IMR-90 (cell line): ENCODE results near the gene CELSR1. TPM values are rescaled to one million over a fixed set of nuclear protein-coding genes. Genes with fewer than 3 reads are reported as not detected.

Source experiments
- ATAC-seq: fragments of 200-7000 bp; cut with Tn5 transposase; 2 replicates; pipeline ENCODE4 v1.9.1; 2020; ENCODE audit warnings: low read depth, mild to moderate bottlenecking, moderate library complexity
- BruUV-seq: library from RNA; stranded (reverse); fragments of 400-500 nt; replicated peaks from 2 replicates; lab custom pipeline; 2021; lab: Mats Ljungman, UMichigan
- CTCF ChIA-PET: fragments of 300-600 bp; formaldehyde crosslinking; extraction: SDS; loops from one replicate; lab custom pipeline; 2021; ENCODE audit warnings: antibody characterized with exemption; lab: Yijun Ruan, JAX
- POLR2A ChIA-PET: fragments of 300-600 bp; sonication (Branson Sonifier 250); formaldehyde crosslinking; loops from one replicate; lab custom pipeline; 2022; ENCODE audit warnings: antibody characterized with exemption; ENCODE audit not compliant: unreplicated experiment; lab: Charles Lee
- DNase-seq: peaks from one replicate; pipeline ENCODE4 v3.0.0; 2013
- H2AFZ ChIP-seq: replicated peaks from 2 replicates; pipeline ENCODE3; 2013; ENCODE audit warnings: low read length, mild to moderate bottlenecking; ENCODE audit not compliant: poor library complexity
- H2AK5ac ChIP-seq: 2 replicates; pipeline ENCODE4 v1.6.1; 2013; ENCODE audit warnings: low read depth, low read length, inconsistent platforms
- H2AK9ac ChIP-seq: replicated peaks from 2 replicates; pipeline ENCODE3; 2013; ENCODE audit warnings: mild to moderate bottlenecking, low read depth, low read length, moderate library complexity; ENCODE audit not compliant: poor library complexity
- H2BK120ac ChIP-seq: 2 replicates; pipeline ENCODE4 v1.6.1; 2013; ENCODE audit warnings: low read depth, low read length, inconsistent platforms
- H2BK15ac ChIP-seq: 3 replicates; pipeline ENCODE4 v1.6.1; 2013; ENCODE audit warnings: low read depth, low read length, inconsistent platforms
- H2BK20ac ChIP-seq: 2 replicates; pipeline ENCODE4 v1.6.1; 2013; ENCODE audit warnings: low read depth, mild to moderate bottlenecking, inconsistent platforms, low read length, moderate library complexity
- H2BK5ac ChIP-seq: 2 replicates; pipeline ENCODE4 v1.6.1; 2013; ENCODE audit warnings: mild to moderate bottlenecking, low read depth, low read length, inconsistent platforms; ENCODE audit not compliant: poor library complexity, severe bottlenecking
- H3K14ac ChIP-seq: replicated peaks from 2 replicates; pipeline ENCODE4 v1.6.1; 2013; ENCODE audit warnings: low read depth, low read length, inconsistent platforms
- H3K18ac ChIP-seq: 2 replicates; pipeline ENCODE4 v1.6.1; 2013; ENCODE audit warnings: low read depth, low read length, control low read depth
- H3K23ac ChIP-seq: 2 replicates; pipeline ENCODE4 v1.6.1; 2013; ENCODE audit warnings: low read depth, low read length, inconsistent platforms
- H3K27ac ChIP-seq: 2 replicates; pipeline ENCODE4 v1.5.1; 2013; ENCODE audit warnings: mild to moderate bottlenecking, control low read depth, low read length; ENCODE audit not compliant: insufficient read depth
- H3K27me3 ChIP-seq: 2 replicates; pipeline ENCODE4 v1.6.1; 2013; ENCODE audit warnings: low read length; ENCODE audit not compliant: control insufficient read depth, insufficient read depth
- H3K36me3 ChIP-seq: 2 replicates; pipeline ENCODE4 v1.6.1; 2013; ENCODE audit warnings: low read length, mixed read lengths; ENCODE audit not compliant: control insufficient read depth, insufficient read depth
- H3K4ac ChIP-seq: 2 replicates; pipeline ENCODE4 v1.6.1; 2013; ENCODE audit warnings: low read depth, low read length, inconsistent platforms
- H3K4me1 ChIP-seq: 2 replicates; pipeline ENCODE4 v1.6.1; 2013; ENCODE audit warnings: low read length, mixed read lengths; ENCODE audit not compliant: control insufficient read depth, insufficient read depth
- H3K4me2 ChIP-seq: 2 replicates; pipeline ENCODE4 v1.6.1; 2013; ENCODE audit warnings: low read depth, mild to moderate bottlenecking, control low read depth, low read length, moderate library complexity
- H3K4me3 ChIP-seq: 2 replicates; pipeline ENCODE4 v1.5.1; 2013; ENCODE audit warnings: low read depth, mild to moderate bottlenecking, control low read depth, low read length, moderate library complexity; ENCODE audit not compliant: insufficient read depth
- H3K56ac ChIP-seq: 2 replicates; pipeline ENCODE4 v1.6.1; 2013; ENCODE audit warnings: low read length, inconsistent platforms; ENCODE audit not compliant: insufficient read depth; ENCODE audit errors: extremely low read depth
- H3K79me1 ChIP-seq, 2 experiments: 2 replicates each; pipeline ENCODE4 v1.6.1; 2013; ENCODE audit warnings: low read length in 2 of 2, inconsistent platforms in 1 of 2, low read depth in 1 of 2
- H3K9ac ChIP-seq: 2 replicates; pipeline ENCODE4 v1.6.1; 2013; ENCODE audit warnings: low read depth, low read length, control low read depth
- H3K9me1 ChIP-seq: 2 replicates; pipeline ENCODE4 v1.6.1; 2013; ENCODE audit warnings: low read length, inconsistent platforms; ENCODE audit not compliant: insufficient read depth
- H3K9me3 ChIP-seq: 2 replicates; pipeline ENCODE4 v1.6.1; 2013; ENCODE audit warnings: low read length; ENCODE audit not compliant: control insufficient read depth, insufficient read depth
- H4K20me1 ChIP-seq: 2 replicates; pipeline ENCODE4 v1.6.1; 2013; ENCODE audit warnings: low read length, inconsistent platforms; ENCODE audit not compliant: insufficient read depth
- H4K5ac ChIP-seq: 2 replicates; pipeline ENCODE4 v1.6.1; 2013; ENCODE audit warnings: mild to moderate bottlenecking, low read depth, low read length, control low read depth
- H4K8ac ChIP-seq, 2 experiments: 2 replicates each; pipeline ENCODE4 v1.6.1; 2013; ENCODE audit warnings: low read depth in 2 of 2, low read length in 2 of 2, control low read depth in 1 of 2, inconsistent platforms in 1 of 2
- H4K91ac ChIP-seq: 2 replicates; pipeline ENCODE4 v1.6.1; 2013; ENCODE audit warnings: low read depth, low read length, inconsistent platforms; ENCODE audit not compliant: insufficient read depth
- BHLHE40 ChIP-seq: fragments of 150-350 bp; IDR thresholded peaks from 2 replicates; pipeline ENCODE4 v1.6.1; 2016; ENCODE audit warnings: mild to moderate bottlenecking, low read depth, low read length
- CEBPB ChIP-seq: IDR thresholded peaks from 2 replicates; pipeline ENCODE4 v1.6.1; 2012; ENCODE audit warnings: low read depth, low read length, improper control_type of control experiment
- CHD1 ChIP-seq: IDR thresholded peaks from 2 replicates; pipeline ENCODE4 v1.6.1; 2012; ENCODE audit warnings: low read depth, low read length, improper control_type of control experiment
- ELK1 ChIP-seq: fragments of 150-350 bp; IDR thresholded peaks from 2 replicates; pipeline ENCODE4 v1.6.1; 2016; ENCODE audit warnings: low read depth, mild to moderate bottlenecking, low read length, moderate library complexity, borderline replicate concordance
- FOS ChIP-seq: fragments of 150-350 bp; IDR thresholded peaks from 2 replicates; pipeline ENCODE4 v1.6.1; 2016; ENCODE audit warnings: low read depth, low read length
- MAFK ChIP-seq: IDR thresholded peaks from 2 replicates; pipeline ENCODE4 v1.6.1; 2012; ENCODE audit warnings: low read depth, low read length, improper control_type of control experiment
- MAZ ChIP-seq: IDR thresholded peaks from 2 replicates; pipeline ENCODE4 v1.6.1; 2012; ENCODE audit warnings: low read depth, mild to moderate bottlenecking, low read length, improper control_type of control experiment, moderate library complexity, borderline replicate concordance
- MXI1 ChIP-seq: IDR thresholded peaks from 2 replicates; pipeline ENCODE4 v1.6.1; 2012; ENCODE audit warnings: low read depth, mild to moderate bottlenecking, low read length, moderate library complexity, borderline replicate concordance
- NFE2L2 ChIP-seq: fragments of 150-350 bp; IDR thresholded peaks from 2 replicates; pipeline ENCODE4 v1.6.1; 2016; ENCODE audit warnings: low read depth, mild to moderate bottlenecking, low read length
- POLR2A ChIP-seq: IDR thresholded peaks from 2 replicates; pipeline ENCODE4 v1.6.1; 2012; ENCODE audit warnings: mild to moderate bottlenecking, low read depth, low read length
- RAD21 ChIP-seq: IDR thresholded peaks from 2 replicates; pipeline ENCODE4 v1.6.1; 2012; ENCODE audit warnings: low read length, improper control_type of control experiment
- RCOR1 ChIP-seq: IDR thresholded peaks from 2 replicates; pipeline ENCODE4 v1.6.1; 2012; ENCODE audit warnings: mild to moderate bottlenecking, low read length, improper control_type of control experiment; ENCODE audit not compliant: insufficient replicate concordance
- RFX5 ChIP-seq: IDR thresholded peaks from 2 replicates; pipeline ENCODE4 v1.8.0; 2012; ENCODE audit warnings: low read depth, mild to moderate bottlenecking, low read length, moderate library complexity
- SMC3 ChIP-seq: fragments of 150-350 bp; IDR thresholded peaks from 2 replicates; pipeline ENCODE4 v1.6.1; 2016; ENCODE audit warnings: low read depth, mild to moderate bottlenecking, antibody characterized with exemption, low read length, moderate library complexity
- WGBS, 2 experiments: methylation state at CpG; one replicate each; pipeline versions ENCODE4 v1.1.5 to v1.1.7; 2013; ENCODE audit warnings: missing lambda C conversion rate in 2 of 2; ENCODE audit not compliant: insufficient read length in 1 of 2; ENCODE audit errors: extremely low coverage in 2 of 2; 5-methylcytosine and 5-hydroxymethylcytosine counted together
- dilution Hi-C: fragments of 300-500 bp; cut with HindIII; formaldehyde crosslinking; loops from one replicate; pipeline ENCODE4 v1.14.3; 2018; ENCODE audit warnings: low sequenced_read_pairs; ENCODE audit not compliant: unreplicated experiment
- in situ Hi-C: fragments of 300-500 bp; cut with MboI; formaldehyde crosslinking; loops from 3 replicates; pipeline ENCODE4 v1.14.3; 2019; ENCODE audit warnings: low sequenced_read_pairs, inconsistent platforms, mixed read lengths
- intact Hi-C: fragments of 100-400 bp; cut with micrococcal nuclease; formaldehyde crosslinking; loops from 2 replicates; pipeline ENCODE4 v1.10.0; 2022
- polyA plus RNA-seq, 3 experiments: library from polyadenylated mRNA; depleted of rRNA; stranded (reverse); fragments of >200 nt; gene quantifications; 2 replicates each; pipeline ENCODE4 v1.2.3, GENCODE V29; 2012; ENCODE audit warnings: low replicate concordance in 1 of 3
- total RNA-seq: library from RNA; depleted of rRNA; stranded (reverse); fragments of >200 nt; gene quantifications from 2 replicates; pipeline ENCODE4 v1.2.3, GENCODE V29; 2012
- TF ChIP-seq, protein P1 (sequence below): conservative IDR thresholded peaks from 2 replicates; pipeline ENCODE4 v1.5.1; 2012; ENCODE audit warnings: mild to moderate bottlenecking, low read depth, low read length, improper control_type of control experiment
- TF ChIP-seq, protein P2 (sequence below): fragments of 150-350 bp; IDR thresholded peaks from 2 replicates; pipeline ENCODE4 v1.6.1; 2017; ENCODE audit warnings: mild to moderate bottlenecking, antibody characterized with exemption, low read length, low read depth

CELSR1 gene
- total and polyA plus RNA-seq, 2 of the 4 experiments (the other 2 are of a cell fraction): 0.36 to 0.82 TPM

GRCh38 chr22:46439111-46439510 is 98.3 kb downstream of the CELSR1 start:
- no peak overlapping the region for H3K14ac ChIP-seq
- no peak overlapping the region for H2AK9ac ChIP-seq
- 92% methylated on average over 16 of the region's 25 CpGs; no CpG with 5 or more reads in 1 of the 2 experiments for WGBS, 2 experiments
- H3K9ac ChIP-seq: no peak overlapping the region
- H2BK20ac ChIP-seq: no peak overlapping the region
- ChIA-PET POLR2A (no interaction called here), CTCF (no interaction called here)
- in situ Hi-C loops (no loop called here), intact Hi-C loops (no loop called here), dilution Hi-C loops (no loop called here)
- no peaks in the 10 kb centered on the region for H3K79me1 ChIP-seq
- ATAC-seq (no peak), DNase-seq (no peak)
- no peak overlapping the region for H4K8ac ChIP-seq
- no peak overlapping the region for H4K5ac ChIP-seq
- no peak overlapping the region for H3K18ac ChIP-seq
- H2AFZ ChIP-seq: no peak overlapping the region
- H2BK5ac ChIP-seq: no peak overlapping the region
- H2BK120ac ChIP-seq: no peak overlapping the region
- no peak overlapping the region for H3K4me2 ChIP-seq
- no peaks in the 10 kb centered on the region for H4K20me1 ChIP-seq
- no peaks in the 10 kb centered on the region for H3K36me3 ChIP-seq
- H3K4me3 ChIP-seq: no peak overlapping the region
- H3K9me1 ChIP-seq: no peaks in the 10 kb centered on the region
- H3K23ac ChIP-seq: no peak overlapping the region
- no peaks in the 10 kb centered on the region for H3K9me3 ChIP-seq
- no peak overlapping the region for H4K91ac ChIP-seq
- TF ChIP-seq, protein P1, sequence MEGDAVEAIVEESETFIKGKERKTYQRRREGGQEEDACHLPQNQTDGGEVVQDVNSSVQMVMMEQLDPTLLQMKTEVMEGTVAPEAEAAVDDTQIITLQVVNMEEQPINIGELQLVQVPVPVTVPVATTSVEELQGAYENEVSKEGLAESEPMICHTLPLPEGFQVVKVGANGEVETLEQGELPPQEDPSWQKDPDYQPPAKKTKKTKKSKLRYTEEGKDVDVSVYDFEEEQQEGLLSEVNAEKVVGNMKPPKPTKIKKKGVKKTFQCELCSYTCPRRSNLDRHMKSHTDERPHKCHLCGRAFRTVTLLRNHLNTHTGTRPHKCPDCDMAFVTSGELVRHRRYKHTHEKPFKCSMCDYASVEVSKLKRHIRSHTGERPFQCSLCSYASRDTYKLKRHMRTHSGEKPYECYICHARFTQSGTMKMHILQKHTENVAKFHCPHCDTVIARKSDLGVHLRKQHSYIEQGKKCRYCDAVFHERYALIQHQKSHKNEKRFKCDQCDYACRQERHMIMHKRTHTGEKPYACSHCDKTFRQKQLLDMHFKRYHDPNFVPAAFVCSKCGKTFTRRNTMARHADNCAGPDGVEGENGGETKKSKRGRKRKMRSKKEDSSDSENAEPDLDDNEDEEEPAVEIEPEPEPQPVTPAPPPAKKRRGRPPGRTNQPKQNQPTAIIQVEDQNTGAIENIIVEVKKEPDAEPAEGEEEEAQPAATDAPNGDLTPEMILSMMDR: no peak
- TF ChIP-seq RAD21: no peak
- TF ChIP-seq FOS: no peak
- TF ChIP-seq CHD1: no peak
- no peak for TF ChIP-seq POLR2A
- TF ChIP-seq, protein P2, sequence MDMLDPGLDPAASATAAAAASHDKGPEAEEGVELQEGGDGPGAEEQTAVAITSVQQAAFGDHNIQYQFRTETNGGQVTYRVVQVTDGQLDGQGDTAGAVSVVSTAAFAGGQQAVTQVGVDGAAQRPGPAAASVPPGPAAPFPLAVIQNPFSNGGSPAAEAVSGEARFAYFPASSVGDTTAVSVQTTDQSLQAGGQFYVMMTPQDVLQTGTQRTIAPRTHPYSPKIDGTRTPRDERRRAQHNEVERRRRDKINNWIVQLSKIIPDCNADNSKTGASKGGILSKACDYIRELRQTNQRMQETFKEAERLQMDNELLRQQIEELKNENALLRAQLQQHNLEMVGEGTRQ: no peak
- TF ChIP-seq ELK1: no peak
- TF ChIP-seq MAZ: no peak
- no peak for TF ChIP-seq MAFK
- TF ChIP-seq CEBPB: no peak
- TF ChIP-seq BHLHE40: no peak
- no peak for TF ChIP-seq RCOR1
- no peak for TF ChIP-seq NFE2L2
- no peak for TF ChIP-seq RFX5
- TF ChIP-seq MXI1: no peak
- TF ChIP-seq SMC3: no peak
- H3K56ac ChIP-seq: no peak overlapping the region
- H2BK15ac ChIP-seq: no peak overlapping the region
- no peak overlapping the region for H3K27ac ChIP-seq
- H2AK5ac ChIP-seq: no peak overlapping the region
- H3K4me1 ChIP-seq: no peaks in the 10 kb centered on the region
- H3K4ac ChIP-seq: no peak overlapping the region
- BruUV-seq: no TSS peak
- peaks cover 27% of the 10 kb centered on the region for H3K27me3 ChIP-seq
